Measurements from ENCODE around the gene UFSP2.

The UFSP2 gene, protein sequence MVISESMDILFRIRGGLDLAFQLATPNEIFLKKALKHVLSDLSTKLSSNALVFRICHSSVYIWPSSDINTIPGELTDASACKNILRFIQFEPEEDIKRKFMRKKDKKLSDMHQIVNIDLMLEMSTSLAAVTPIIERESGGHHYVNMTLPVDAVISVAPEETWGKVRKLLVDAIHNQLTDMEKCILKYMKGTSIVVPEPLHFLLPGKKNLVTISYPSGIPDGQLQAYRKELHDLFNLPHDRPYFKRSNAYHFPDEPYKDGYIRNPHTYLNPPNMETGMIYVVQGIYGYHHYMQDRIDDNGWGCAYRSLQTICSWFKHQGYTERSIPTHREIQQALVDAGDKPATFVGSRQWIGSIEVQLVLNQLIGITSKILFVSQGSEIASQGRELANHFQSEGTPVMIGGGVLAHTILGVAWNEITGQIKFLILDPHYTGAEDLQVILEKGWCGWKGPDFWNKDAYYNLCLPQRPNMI

DNA sequence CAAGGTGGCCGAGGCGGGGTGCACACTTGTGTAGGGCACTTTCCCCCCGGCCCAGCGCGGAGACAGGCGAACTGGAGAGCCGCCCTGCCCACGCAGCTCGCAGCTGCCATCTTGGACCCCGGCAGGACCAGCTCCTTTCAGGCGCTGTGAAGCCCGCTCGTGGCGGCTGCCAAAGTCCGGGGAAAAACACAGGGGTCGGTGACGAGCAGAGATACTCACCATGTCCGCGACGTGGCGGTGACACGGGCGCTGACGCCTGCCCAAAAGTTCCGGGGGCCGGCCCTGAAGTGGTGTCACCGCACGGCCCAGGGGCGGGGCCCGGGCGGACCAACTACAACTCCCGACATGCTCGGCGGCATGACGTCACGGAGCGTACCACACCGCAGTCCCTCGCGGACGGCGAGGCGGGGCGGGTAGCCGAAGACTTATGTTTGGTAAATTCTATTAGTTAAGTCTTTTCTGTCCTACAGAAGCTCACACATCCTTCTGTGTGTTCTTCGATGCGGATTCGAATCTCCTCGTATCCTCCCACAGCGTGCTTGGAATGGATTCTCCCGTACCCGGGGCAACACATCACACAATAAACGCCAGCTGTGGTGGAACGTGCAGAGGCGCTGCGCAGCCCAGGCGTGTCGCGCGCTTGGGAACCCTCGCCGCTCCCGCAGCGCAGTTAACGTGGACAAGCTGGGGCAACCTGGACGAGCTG lies at the start of gene UFSP2:
Gene UFSP2 (minus strand): TSS at position 318 of the 706 bp plus-strand sequence. CDS start 96 bp downstream, at position 222.
- peak within 1 kb of the TSS; percentile 93 for H3K27ac ChIP-seq (ENCODE audit: low read depth, low read length)
- no peaks in the 10 kb centered on the region for H3K27me3 ChIP-seq (ENCODE audit: control insufficient read depth in 5 of 5, insufficient read depth in 4 of 5, low read length in 5 of 5)
- H3K36me3 ChIP-seq (ENCODE audit: control insufficient read depth in 5 of 5, insufficient read depth in 5 of 5, low read length in 5 of 5): peaks cover 0 to 13% (median 6%) of the 10 kb centered on the region in 5 donors
- H3K9me3 ChIP-seq (ENCODE audit: control insufficient read depth in 5 of 5, low read length in 5 of 5): no peaks in the 10 kb centered on the region
- peaks cover 4 to 29% (median 24%) of the 10 kb centered on the region in 5 donors for H3K4me1 ChIP-seq (ENCODE audit: control insufficient read depth in 5 of 5, insufficient read depth in 5 of 5, low read length in 5 of 5)
- peak within 1 kb of the TSS; percentile 88 to 94 (median 91) for H3K9ac ChIP-seq (ENCODE audit: low read length in 5 of 5)
- H3K4me3 ChIP-seq (ENCODE audit: low read depth in 1 of 5, low read length in 5 of 5): peak within 1 kb of the TSS; percentile 89 to 98 (median 90)

DNA sequence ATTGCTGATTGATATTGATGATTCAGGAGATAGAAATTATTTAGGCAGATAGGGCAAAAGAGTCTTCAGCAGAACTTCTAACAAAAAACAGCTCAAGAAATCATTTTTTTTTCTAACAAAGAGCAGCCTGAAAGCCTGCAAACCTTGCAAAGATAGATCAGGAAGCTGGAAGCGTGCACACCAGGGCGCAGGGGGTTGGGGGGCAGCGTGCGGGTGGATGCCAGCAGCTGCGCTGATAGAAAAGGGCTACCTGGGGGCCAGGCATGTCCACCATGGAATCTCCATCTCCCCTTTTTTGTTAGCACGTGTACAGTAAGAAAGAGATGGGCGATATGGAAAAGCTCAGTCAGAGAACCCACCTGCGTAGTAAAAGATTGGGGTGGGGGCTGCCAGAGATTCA lies 47.5 kb upstream of the UFSP2 start:
- Histone ChIP-seq H3K9me3 (ENCODE audit: control insufficient read depth in 5 of 5, low read length in 5 of 5) (no peaks in the 10 kb centered on the region), H3K27ac (ENCODE audit: low read depth, low read length) (no peak overlapping the region), H3K4me3 (ENCODE audit: low read depth in 1 of 5, low read length in 5 of 5) (no peak overlapping the region), H3K36me3 (ENCODE audit: control insufficient read depth in 5 of 5, insufficient read depth in 5 of 5, low read length in 5 of 5) (no peaks in the 10 kb centered on the region), H3K27me3 (ENCODE audit: control insufficient read depth in 5 of 5, insufficient read depth in 4 of 5, low read length in 5 of 5) (peaks cover 0 to 3% (median 0%) of the 10 kb centered on the region in 5 donors), H3K4me1 (ENCODE audit: control insufficient read depth in 5 of 5, insufficient read depth in 5 of 5, low read length in 5 of 5) (peaks cover 2 to 18% (median 14%) of the 10 kb centered on the region in 5 donors), H3K9ac (ENCODE audit: low read length in 5 of 5) (no peak overlapping the region)

DNA sequence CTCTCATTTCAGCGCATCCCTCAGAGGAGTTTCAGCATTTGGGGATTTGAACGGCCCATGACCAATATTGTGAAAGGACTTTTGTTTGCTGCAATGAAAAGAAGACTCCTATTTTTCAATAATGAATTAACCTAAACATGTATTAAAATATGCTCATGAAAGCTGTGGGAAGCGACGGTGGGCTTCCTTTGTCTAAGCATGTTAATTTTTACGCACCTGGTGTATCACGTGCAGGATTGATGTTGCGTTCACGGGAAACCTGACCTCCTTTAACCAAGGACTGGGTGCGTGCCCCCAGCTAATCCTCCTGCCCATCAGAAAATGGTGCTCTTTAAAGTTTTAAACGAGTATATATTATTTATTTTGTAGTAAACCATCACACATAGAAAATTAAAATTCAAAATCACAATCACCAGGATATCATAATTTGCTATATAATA lies 46.4 kb upstream of the UFSP2 start:
- no peak overlapping the region for H3K27ac ChIP-seq (ENCODE audit: low read depth, low read length)
- H3K9ac ChIP-seq (ENCODE audit: low read length in 5 of 5): peak overlapping the region in 4 of 5 donors; percentile 64 to 78 (median 68)
- peaks cover 2 to 18% (median 14%) of the 10 kb centered on the region in 5 donors for H3K4me1 ChIP-seq (ENCODE audit: control insufficient read depth in 5 of 5, insufficient read depth in 5 of 5, low read length in 5 of 5)
- H3K36me3 ChIP-seq (ENCODE audit: control insufficient read depth in 5 of 5, insufficient read depth in 5 of 5, low read length in 5 of 5): no peaks in the 10 kb centered on the region
- H3K4me3 ChIP-seq (ENCODE audit: low read depth in 1 of 5, low read length in 5 of 5): peak overlapping the region; percentile 36 to 78 (median 74)
- no peaks in the 10 kb centered on the region for H3K27me3 ChIP-seq (ENCODE audit: control insufficient read depth in 5 of 5, insufficient read depth in 4 of 5, low read length in 5 of 5)
- H3K9me3 ChIP-seq (ENCODE audit: control insufficient read depth in 5 of 5, low read length in 5 of 5): no peaks in the 10 kb centered on the region

DNA sequence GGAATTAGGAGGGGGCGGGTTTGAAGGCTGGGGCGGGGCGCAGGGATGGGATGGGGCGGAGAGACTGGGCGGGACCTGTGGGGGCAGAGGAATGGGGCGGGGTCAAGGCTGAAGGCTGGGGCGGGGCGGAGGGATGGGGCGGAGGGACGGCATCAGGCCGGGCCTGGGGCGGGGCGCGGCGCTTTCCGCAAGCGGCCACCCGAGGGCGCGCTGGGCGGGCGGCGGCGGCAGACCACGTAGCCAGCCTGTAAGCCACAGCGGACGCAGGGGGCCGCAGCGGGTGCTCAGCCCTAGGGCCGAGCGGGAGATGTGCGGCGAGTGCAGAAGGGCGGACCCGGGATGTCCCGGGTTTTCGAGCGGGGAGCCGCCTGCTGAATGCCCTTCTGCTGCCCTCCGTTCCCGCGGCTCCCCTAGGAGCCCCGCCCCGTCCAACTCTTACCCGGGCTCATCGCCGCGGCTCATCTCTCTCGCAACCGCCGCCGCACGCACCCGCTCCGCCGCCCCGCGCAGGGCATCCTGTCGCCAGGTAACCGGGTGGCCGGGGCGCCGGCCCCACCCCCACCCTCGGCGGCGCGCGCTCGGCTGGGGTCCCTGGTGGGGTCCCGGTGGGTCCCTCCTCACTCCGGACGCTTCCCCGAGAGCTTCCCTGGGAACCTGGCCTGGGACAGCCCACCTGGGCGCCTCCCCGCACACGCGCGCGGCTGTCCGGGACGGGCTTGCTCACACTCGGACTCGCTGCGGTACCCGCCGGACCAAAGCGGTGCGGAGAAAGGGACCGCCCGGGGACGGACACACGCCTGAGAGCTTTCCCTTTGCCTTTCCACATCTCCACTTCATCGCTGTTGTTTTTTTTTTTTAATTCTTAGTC lies 45.7 kb upstream of the UFSP2 start, which contains the start of gene CCDC110:
Gene CCDC110 (minus strand): TSS at position 499 of the 868 bp plus-strand sequence. CDS start 50 bp downstream, at position 449.
- peak within 1 kb of the TSS; percentile 64 to 80 (median 68) for H3K9ac ChIP-seq (ENCODE audit: low read length in 5 of 5)

DNA sequence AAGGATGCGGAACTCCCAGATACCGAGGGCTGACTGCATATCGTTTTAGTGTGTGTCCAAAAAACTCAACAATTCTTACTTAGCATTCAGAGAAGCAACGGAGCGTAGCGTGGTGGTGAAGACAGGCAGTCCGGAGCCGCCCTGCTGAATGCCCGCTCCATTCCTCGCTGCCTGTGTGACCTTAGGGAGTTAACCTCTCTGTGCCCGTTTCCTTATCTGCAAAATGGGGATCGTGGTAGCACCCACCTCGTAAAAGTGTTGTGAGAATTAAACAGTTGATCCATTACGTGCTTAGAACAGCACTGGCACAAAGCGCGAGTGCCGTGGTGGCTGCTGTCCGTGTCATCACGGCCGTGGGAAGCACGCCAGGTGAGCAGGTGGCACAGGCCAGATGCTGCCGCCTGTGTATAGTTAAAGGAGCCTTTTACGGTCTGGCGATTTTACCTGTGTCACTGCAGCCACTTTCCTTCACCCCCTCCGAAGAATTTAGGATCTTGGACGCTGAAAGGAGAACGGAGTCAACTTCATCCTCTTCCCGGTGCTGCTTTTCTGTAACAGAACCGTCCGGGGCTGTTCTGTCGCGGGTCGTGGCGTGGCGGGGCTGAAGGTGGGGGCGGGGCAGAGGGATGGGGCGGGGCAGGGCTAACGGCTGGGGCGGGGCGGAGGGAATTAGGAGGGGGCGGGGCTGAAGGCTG lies 44.9 kb upstream of the UFSP2 start:
- H3K9ac ChIP-seq (ENCODE audit: low read length in 5 of 5): peak overlapping the region; percentile 60 to 80 (median 68)
- H3K4me3 ChIP-seq (ENCODE audit: low read depth in 1 of 5, low read length in 5 of 5): peak overlapping the region; percentile 72 to 88 (median 76)
- peaks cover 2 to 18% (median 14%) of the 10 kb centered on the region in 5 donors for H3K4me1 ChIP-seq (ENCODE audit: control insufficient read depth in 5 of 5, insufficient read depth in 5 of 5, low read length in 5 of 5)
- no peaks in the 10 kb centered on the region for H3K9me3 ChIP-seq (ENCODE audit: control insufficient read depth in 5 of 5, low read length in 5 of 5)
- H3K36me3 ChIP-seq (ENCODE audit: control insufficient read depth in 5 of 5, insufficient read depth in 5 of 5, low read length in 5 of 5): no peaks in the 10 kb centered on the region
- H3K27me3 ChIP-seq (ENCODE audit: control insufficient read depth in 5 of 5, insufficient read depth in 4 of 5, low read length in 5 of 5): no peaks in the 10 kb centered on the region
- H3K27ac ChIP-seq (ENCODE audit: low read depth, low read length): no peak overlapping the region

More for the DNA sequence above, 45.7 kb upstream of the UFSP2 start, which contains the start of gene CCDC110:
- Histone ChIP-seq H3K4me3 (ENCODE audit: low read depth in 1 of 5, low read length in 5 of 5) (peak within 1 kb of the TSS; percentile 72 to 88 (median 76)), H3K4me1 (ENCODE audit: control insufficient read depth in 5 of 5, insufficient read depth in 5 of 5, low read length in 5 of 5) (peaks cover 2 to 18% (median 14%) of the 10 kb centered on the region in 5 donors), H3K27ac (ENCODE audit: low read depth, low read length) (no peak within 1 kb of the TSS), H3K27me3 (ENCODE audit: control insufficient read depth in 5 of 5, insufficient read depth in 4 of 5, low read length in 5 of 5) (no peaks in the 10 kb centered on the region), H3K36me3 (ENCODE audit: control insufficient read depth in 5 of 5, insufficient read depth in 5 of 5, low read length in 5 of 5) (no peaks in the 10 kb centered on the region), H3K9me3 (ENCODE audit: control insufficient read depth in 5 of 5, low read length in 5 of 5) (no peaks in the 10 kb centered on the region)

DNA sequence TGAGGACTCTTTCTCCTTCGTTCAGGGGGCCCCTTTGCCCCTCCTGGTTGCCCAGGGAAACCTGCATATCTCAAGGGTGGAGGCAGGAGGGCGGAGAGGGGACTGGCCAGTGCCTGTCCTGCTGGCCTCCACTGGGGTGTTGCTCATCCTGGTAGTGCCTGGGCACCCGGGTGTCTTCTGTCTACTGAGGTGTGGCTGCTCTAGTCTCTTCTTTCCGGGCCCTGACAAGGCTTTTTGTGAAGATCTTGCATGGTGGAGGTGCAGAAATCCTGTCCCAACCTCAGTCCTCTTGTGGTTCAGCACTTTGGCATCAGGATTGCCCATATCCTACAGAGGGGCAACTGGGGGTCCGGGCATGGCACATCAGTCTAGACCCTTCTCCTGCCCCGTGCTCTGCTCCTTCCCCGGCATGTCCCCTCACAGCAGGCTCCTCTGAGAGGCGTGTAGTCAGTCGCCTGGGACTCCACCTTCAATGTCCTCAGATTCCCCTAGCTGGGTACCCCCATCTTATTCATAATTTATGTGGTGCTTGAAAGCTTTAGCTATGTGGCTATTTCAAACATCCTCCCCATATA lies 43.9 kb upstream of the UFSP2 start:
- no peaks in the 10 kb centered on the region for H3K36me3 ChIP-seq (ENCODE audit: control insufficient read depth in 5 of 5, insufficient read depth in 5 of 5, low read length in 5 of 5)
- H3K9me3 ChIP-seq (ENCODE audit: control insufficient read depth in 5 of 5, low read length in 5 of 5): no peaks in the 10 kb centered on the region
- H3K4me1 ChIP-seq (ENCODE audit: control insufficient read depth in 5 of 5, insufficient read depth in 5 of 5, low read length in 5 of 5): peaks cover 2 to 18% (median 14%) of the 10 kb centered on the region in 5 donors
- H3K27me3 ChIP-seq (ENCODE audit: control insufficient read depth in 5 of 5, insufficient read depth in 4 of 5, low read length in 5 of 5): no peaks in the 10 kb centered on the region
- no peak overlapping the region for H3K9ac ChIP-seq (ENCODE audit: low read length in 5 of 5)
- H3K4me3 ChIP-seq (ENCODE audit: low read depth in 1 of 5, low read length in 5 of 5): no peak overlapping the region
- no peak overlapping the region for H3K27ac ChIP-seq (ENCODE audit: low read depth, low read length)

DNA sequence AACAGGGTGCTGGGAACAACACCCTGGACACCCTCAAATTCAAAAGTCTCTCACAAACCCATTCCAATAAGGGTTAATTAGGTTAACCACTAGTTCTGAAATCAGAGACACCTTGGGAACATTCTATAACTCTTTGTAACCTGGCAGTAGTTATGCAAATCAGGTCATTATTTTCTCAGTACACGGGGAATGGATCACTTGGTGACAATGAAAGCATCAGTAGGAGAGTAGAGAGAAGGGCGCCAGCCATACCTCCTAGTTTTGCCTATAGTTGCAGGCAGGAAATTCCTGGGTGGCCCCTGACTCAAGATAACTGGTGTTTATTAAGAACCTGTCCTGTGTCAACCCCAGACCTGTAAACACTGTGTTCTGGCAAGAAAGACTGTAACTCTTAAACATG lies 43.2 kb upstream of the UFSP2 start:
- H3K27ac ChIP-seq (ENCODE audit: low read depth, low read length): no peak overlapping the region
- no peak overlapping the region for H3K9ac ChIP-seq (ENCODE audit: low read length in 5 of 5)
- no peaks in the 10 kb centered on the region for H3K27me3 ChIP-seq (ENCODE audit: control insufficient read depth in 5 of 5, insufficient read depth in 4 of 5, low read length in 5 of 5)
- no peaks in the 10 kb centered on the region for H3K9me3 ChIP-seq (ENCODE audit: control insufficient read depth in 5 of 5, low read length in 5 of 5)
- H3K4me3 ChIP-seq (ENCODE audit: low read depth in 1 of 5, low read length in 5 of 5): no peak overlapping the region
- no peaks in the 10 kb centered on the region for H3K36me3 ChIP-seq (ENCODE audit: control insufficient read depth in 5 of 5, insufficient read depth in 5 of 5, low read length in 5 of 5)
- peaks cover 2 to 18% (median 14%) of the 10 kb centered on the region in 5 donors for H3K4me1 ChIP-seq (ENCODE audit: control insufficient read depth in 5 of 5, insufficient read depth in 5 of 5, low read length in 5 of 5)

DNA sequence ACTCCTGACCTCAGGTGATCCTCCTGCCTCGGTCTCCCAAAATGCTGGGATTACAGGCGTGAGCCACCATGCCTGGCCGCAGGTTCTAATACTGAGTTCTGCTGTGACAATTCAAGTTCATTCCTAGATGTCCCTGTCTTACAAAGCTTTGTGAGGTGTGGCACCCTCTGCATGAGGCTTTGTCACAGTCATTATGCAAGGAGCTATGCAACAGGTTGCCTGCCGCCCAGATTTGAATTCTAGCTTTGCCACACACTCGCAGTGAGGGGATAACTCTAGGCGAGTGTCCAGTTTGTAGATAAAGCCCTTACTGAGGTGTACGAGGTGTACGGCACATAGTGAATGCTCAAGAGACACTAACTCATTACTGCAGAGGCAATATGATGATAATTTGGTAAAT lies 42.2 kb upstream of the UFSP2 start:
- no peaks in the 10 kb centered on the region for H3K36me3 ChIP-seq (ENCODE audit: control insufficient read depth in 5 of 5, insufficient read depth in 5 of 5, low read length in 5 of 5)
- H3K27ac ChIP-seq (ENCODE audit: low read depth, low read length): no peak overlapping the region
- no peak overlapping the region for H3K4me3 ChIP-seq (ENCODE audit: low read depth in 1 of 5, low read length in 5 of 5)
- H3K9ac ChIP-seq (ENCODE audit: low read length in 5 of 5): no peak overlapping the region
- no peaks in the 10 kb centered on the region for H3K9me3 ChIP-seq (ENCODE audit: control insufficient read depth in 5 of 5, low read length in 5 of 5)
- peaks cover 2 to 18% (median 14%) of the 10 kb centered on the region in 5 donors for H3K4me1 ChIP-seq (ENCODE audit: control insufficient read depth in 5 of 5, insufficient read depth in 5 of 5, low read length in 5 of 5)
- H3K27me3 ChIP-seq (ENCODE audit: control insufficient read depth in 5 of 5, insufficient read depth in 4 of 5, low read length in 5 of 5): no peaks in the 10 kb centered on the region

DNA sequence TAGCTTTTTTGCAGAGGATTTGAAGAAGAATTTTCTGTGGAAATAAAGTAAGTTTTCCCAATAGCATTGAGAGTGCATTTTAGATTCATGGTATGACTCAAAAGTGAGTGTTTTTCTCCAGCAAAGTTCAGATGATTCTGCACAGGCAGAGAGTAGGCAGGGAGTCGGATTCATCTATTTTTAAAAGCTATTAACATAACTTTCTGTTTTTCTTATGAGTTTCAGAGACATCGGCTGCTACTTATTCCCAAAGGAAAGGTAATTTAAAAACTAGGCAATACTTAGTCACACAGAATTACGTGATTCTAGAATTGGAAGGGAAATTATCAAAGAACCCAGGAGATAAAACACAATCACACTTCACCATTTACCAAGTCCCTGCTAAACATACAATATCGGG lies 41.3 kb upstream of the UFSP2 start:
- Histone ChIP-seq H3K9me3 (ENCODE audit: control insufficient read depth in 5 of 5, low read length in 5 of 5) (no peaks in the 10 kb centered on the region), H3K9ac (ENCODE audit: low read length in 5 of 5) (no peak overlapping the region), H3K4me1 (ENCODE audit: control insufficient read depth in 5 of 5, insufficient read depth in 5 of 5, low read length in 5 of 5) (peaks cover 2 to 16% (median 13%) of the 10 kb centered on the region in 5 donors), H3K4me3 (ENCODE audit: low read depth in 1 of 5, low read length in 5 of 5) (no peak overlapping the region), H3K27ac (ENCODE audit: low read depth, low read length) (no peak overlapping the region), H3K36me3 (ENCODE audit: control insufficient read depth in 5 of 5, insufficient read depth in 5 of 5, low read length in 5 of 5) (no peaks in the 10 kb centered on the region), H3K27me3 (ENCODE audit: control insufficient read depth in 5 of 5, insufficient read depth in 4 of 5, low read length in 5 of 5) (no peaks in the 10 kb centered on the region)

All from subcutaneous abdominal adipose tissue (tissue), 5 donors.